K562 treated with DMSO at 1 percent for 24 hours (cell line): Measurements from ENCODE around the gene CPLX1. TPM values are rescaled to one million over a fixed set of nuclear protein-coding genes. Genes with fewer than 3 reads are reported as not detected.

ENCODE experiments used
- total RNA-seq: library from RNA; unstranded; fragments of 300-600 nt; gene quantifications from 2 replicates; pipeline ENCODE4 v1.2.3, GENCODE V29; 2022; ENCODE audit warnings: low read depth; ENCODE audit not compliant: insufficient read depth

CPLX1 gene
- total RNA-seq = 0.13 TPM in 1 of 2 replicates, not detected in the other

DNA sequence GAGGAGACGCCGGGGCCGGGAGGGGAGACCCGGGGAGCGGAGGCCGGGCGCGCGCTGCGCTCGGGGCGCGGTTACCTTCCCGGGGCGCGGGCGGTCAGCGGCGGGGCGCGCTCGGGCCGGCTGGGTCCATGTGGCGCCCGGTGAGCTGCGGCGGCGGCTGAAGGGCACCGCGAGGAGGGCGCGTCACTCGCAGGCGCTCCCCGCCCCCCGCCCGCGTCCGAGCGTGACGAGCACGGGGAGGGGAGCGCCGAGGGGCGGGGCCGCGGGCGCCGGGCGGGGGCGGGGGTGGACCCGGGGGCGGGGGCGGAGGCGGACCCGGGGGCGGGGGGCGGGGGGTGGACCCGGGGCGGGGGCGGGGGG lies at the start of gene CPLX1:
Gene CPLX1 (minus strand): TSS at position 159 of the 360 bp plus-strand sequence. CDS start 1,607 bp downstream, outside the sequence.

Other genes starting within 250 kb of the CPLX1 start
- gene TMEM271, start 249.8 kb downstream of the CPLX1 start, total RNA-seq = not detected in 2 replicates
- gene PDE6B, start 200.6 kb downstream of the CPLX1 start, total RNA-seq = 0.22 and 0.37 TPM in 2 replicates
- 244 and 290 TPM in 2 replicates for gene ATP5ME, start 151.9 kb downstream of the CPLX1 start, total RNA-seq
- gene MYL5, start 151.6 kb downstream of the CPLX1 start, total RNA-seq = 3.6 and 5.9 TPM in 2 replicates
- gene SLC49A3, start 137.0 kb downstream of the CPLX1 start, total RNA-seq = 0.29 TPM in 1 of 2 replicates, not detected in the other
- 44.7 and 46.9 TPM in 2 replicates for gene PCGF3, start 120.3 kb downstream of the CPLX1 start, total RNA-seq
- 111 and 115 TPM in 2 replicates for gene GAK, start 106.2 kb upstream of the CPLX1 start, total RNA-seq
- 41.8 and 50.6 TPM in 2 replicates for gene TMEM175, start 106.3 kb upstream of the CPLX1 start, total RNA-seq
- gene DGKQ, start 147.4 kb upstream of the CPLX1 start, total RNA-seq = 38.7 and 40.6 TPM in 2 replicates
- 16.0 and 17.7 TPM in 2 replicates for gene IDUA, start 160.9 kb upstream of the CPLX1 start, total RNA-seq
- 4.3 and 5.0 TPM in 2 replicates for gene SLC26A1, start 167.3 kb upstream of the CPLX1 start, total RNA-seq
- 39.0 and 41.4 TPM in 2 replicates for gene FGFRL1, start 185.5 kb upstream of the CPLX1 start, total RNA-seq